HG02885 (cell line): ENCODE results near the gene EPS8L1.
"Not testable (repeated sequence)": the region's sequence is repeated elsewhere in the genome, so short reads cannot be mapped to it uniquely, and the experiment has no call there.

ENCODE experiments used
- ATAC-seq: cut with Tn5 transposase; IDR thresholded peaks from one replicate; pipeline ENCODE4 v1.9.1; 2021; ENCODE audit warnings: mild to moderate bottlenecking; ENCODE audit not compliant: unreplicated experiment, poor library complexity

Gene EPS8L1

GRCh38 chr19:55048446-55048845 is 27.2 kb upstream of the EPS8L1 start:
- no peak for ATAC-seq

- no peak for ATAC-seq
These were observed 24.7 kb upstream of the EPS8L1 start for GRCh38 chr19:55050749-55051532.

- no peak for ATAC-seq
These were observed 21.9 kb upstream of the EPS8L1 start for GRCh38 chr19:55053735-55054134.

- no peak for ATAC-seq
These were observed 18.8 kb upstream of the EPS8L1 start for GRCh38 chr19:55056827-55057226.

GRCh38 chr19:55058781-55059610 is 16.7 kb upstream of the EPS8L1 start:
- ATAC-seq, result no peak

- ATAC-seq, result not testable (repeated sequence)
These were observed 15.4 kb upstream of the EPS8L1 start for GRCh38 chr19:55060287-55060686.

GRCh38 chr19:55062735-55063491 is 12.8 kb upstream of the EPS8L1 start, which contains the start of gene RDH13:
TSS of gene RDH13 (minus strand) at chr19:55063148. CDS start at chr19:55063032, 116 bp downstream.
- ATAC-seq, result peak; percentile 95

- no peak for ATAC-seq
These were observed 12.2 kb upstream of the EPS8L1 start for GRCh38 chr19:55063492-55063843.

- not testable (repeated sequence) for ATAC-seq
These were observed 10.2 kb upstream of the EPS8L1 start for GRCh38 chr19:55065516-55065915.

- ATAC-seq, result no peak
These were observed 9.5 kb upstream of the EPS8L1 start for GRCh38 chr19:55066107-55066709.

- no peak for ATAC-seq
These were observed 7.8 kb upstream of the EPS8L1 start for GRCh38 chr19:55067869-55068268.

GRCh38 chr19:55068950-55069864 is 6.5 kb upstream of the EPS8L1 start:
- ATAC-seq, result no peak

GRCh38 chr19:55069865-55070197 is 5.8 kb upstream of the EPS8L1 start:
- no peak for ATAC-seq

GRCh38 chr19:55070466-55071128 is 5.1 kb upstream of the EPS8L1 start:
- no peak for ATAC-seq

GRCh38 chr19:55071129-55071502 is 4.6 kb upstream of the EPS8L1 start:
- peak; percentile 47 for ATAC-seq

- ATAC-seq, result no peak
These were observed 3.8 kb upstream of the EPS8L1 start for GRCh38 chr19:55071913-55072312.

- no peak for ATAC-seq
These were observed 652 bp downstream of the EPS8L1 start for GRCh38 chr19:55076321-55076720.

GRCh38 chr19:55077106-55077505 is 1.4 kb downstream of the EPS8L1 start:
- ATAC-seq, result no peak

GRCh38 chr19:55078996-55079395 is 3.3 kb downstream of the EPS8L1 start:
- ATAC-seq, result no peak
